M059J (cell line): ENCODE measurements around the gene WDR38. TPM values are rescaled to one million over a fixed set of nuclear protein-coding genes. Genes with fewer than 3 reads are reported as not detected.
A peak's percentile ranks its signal among the peaks of the same experiment; 100 is the strongest.

Experiments used
- DNase-seq: peaks from one replicate; pipeline ENCODE4 v3.0.0-alpha.2; 2012; ENCODE audit warnings: low read depth
- total RNA-seq: library from RNA; depleted of rRNA; stranded (reverse); fragments of >200 nt; shearing (Covaris generic); gene quantifications from 2 replicates; pipeline ENCODE4 v1.2.3, GENCODE V29; 2014

The WDR38 gene
- total RNA-seq, 1 experiment from 2014 or later, result not detected

GRCh38 chr9:124857533-124858162 is 4.4 kb downstream of the WDR38 start:
- no peak for DNase-seq

- no peak for DNase-seq
Observed at GRCh38 chr9:124858330-124859046, 5.2 kb downstream of the WDR38 start.

DNA sequence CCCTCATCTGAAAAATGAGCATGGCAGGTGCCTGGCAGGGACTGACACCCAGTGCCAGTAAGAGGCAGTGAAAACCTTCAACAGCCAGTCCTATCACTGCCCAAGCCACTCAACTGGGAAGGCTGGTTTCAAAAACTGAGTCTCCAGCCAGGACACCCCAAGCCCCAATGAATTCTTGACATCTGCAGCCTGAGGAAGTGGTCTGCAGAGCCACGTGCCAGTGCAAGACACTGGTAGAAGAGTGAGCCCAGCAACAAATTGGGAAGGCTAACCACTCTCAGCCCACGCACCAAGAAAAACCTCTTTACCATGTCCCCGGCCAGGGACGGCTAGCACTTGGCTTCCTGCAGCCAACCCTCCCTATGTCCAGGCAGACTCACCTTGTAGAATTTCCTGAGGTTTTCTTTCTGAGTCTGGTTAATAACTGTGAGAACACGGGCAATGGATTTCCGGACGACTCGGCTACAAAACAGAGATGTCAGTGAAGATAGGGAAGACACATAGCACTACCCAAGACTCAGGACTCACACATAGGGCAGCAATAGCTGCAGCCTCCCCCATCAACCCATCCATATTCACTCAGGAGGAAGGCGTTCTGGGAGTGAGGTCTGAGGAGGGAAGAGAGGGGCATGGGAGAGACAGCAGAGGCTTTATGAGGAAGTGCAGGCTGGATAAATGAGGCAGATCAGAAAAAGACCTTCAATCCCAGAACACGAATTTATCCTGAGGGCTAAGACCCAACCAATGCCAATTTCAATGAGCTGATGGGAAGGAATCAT is 6.7 kb downstream of the WDR38 start:
- DNase-seq, result no peak

DNA sequence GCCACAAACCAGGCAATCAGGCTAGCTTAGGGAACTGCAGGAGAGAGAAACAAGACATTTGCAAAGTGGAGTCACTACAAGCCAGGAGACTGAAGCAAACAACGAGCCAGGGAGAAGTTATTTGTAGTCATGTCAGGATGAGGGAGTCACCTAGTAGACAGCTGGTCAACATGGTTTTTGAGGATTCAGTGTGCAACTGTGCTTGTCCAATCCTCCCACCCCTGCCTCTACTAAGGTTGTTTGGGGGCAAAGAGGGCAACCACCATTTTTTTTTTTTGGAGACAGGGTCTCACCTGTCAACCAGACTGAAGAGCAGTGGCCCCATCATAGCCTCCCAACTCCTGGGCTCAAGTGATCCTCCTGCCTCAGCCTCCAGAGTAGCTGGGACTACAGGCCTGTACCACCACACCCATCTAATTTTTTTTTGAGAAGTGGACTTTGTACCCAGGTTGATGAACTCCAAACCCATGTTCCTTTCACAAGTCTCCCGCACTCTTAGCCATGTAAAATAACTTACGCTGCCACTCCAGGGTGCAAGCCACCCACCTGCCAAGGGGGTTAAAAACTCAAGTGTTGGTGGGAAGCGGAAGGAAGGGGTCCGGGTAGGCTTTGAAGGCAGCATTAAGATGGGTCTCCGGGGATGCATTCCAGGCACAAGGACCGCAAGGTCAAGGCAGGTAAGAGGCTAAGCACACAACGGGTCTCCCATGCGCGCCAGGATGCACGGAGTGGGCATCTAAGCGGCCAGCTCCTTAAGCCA is 7.5 kb downstream of the WDR38 start:
- DNase-seq, result no peak

- DNase-seq, result peak; percentile 91
Observed at GRCh38 chr9:124861342-124862229, 8.3 kb downstream of the WDR38 start, which contains the start of the genes ARPC5L and RPL35. TSS of gene ARPC5L (plus strand) at chr9:124862130. CDS start at chr9:124869291, 7,161 bp downstream. TSS of gene RPL35 (minus strand) at chr9:124861957. CDS start at chr9:124861912, 45 bp downstream.

GRCh38 chr9:124863371-124863871 is 10.2 kb downstream of the WDR38 start:
- peak; percentile 30 for DNase-seq

DNA sequence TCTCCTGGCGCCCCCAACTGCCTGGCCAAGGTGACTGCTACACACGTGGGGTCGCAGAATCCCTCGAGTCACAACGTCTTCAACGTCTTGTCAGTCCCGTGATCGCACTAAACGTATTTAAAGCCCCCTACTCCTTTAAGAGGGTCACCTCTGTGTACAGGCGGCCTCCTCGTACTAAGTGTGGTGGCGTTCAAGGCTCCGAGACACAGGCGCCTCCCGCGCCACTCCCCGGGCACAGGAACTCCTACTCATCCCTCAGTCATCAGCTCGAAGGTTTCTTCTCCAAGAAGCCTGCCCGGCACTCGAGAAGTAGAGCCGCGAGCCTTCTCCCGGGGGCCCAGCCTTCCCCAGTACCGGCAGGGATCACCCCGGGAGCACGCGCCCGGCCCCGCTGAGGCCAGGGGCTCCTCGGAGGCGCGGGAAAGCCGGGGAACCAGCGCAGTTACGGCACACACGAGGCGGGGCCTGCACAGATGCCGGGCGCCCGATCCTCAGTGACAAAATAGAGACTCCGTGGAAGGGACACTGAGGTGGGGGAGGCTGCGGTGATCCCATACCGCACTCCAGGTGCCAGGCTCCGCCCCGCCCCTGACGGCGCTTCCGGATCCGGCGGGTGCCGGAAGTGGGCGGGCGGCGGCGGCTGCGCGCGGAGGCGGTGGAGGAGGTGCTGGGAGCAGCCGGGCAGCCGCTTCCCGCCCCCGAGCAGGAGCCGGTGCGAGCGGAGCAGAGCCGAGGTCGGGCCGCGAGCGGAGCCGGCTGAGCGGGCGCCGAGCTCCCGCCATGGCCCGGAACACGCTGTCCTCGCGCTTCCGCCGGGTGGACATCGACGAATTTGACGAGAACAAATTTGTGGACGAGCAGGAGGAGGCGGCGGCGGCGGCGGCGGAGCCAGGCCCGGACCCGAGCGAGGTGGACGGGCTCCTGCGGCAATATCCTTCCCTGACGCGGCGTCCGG is 15.5 kb downstream of the WDR38 start:
- DNase-seq, result peak; percentile 88

DNA sequence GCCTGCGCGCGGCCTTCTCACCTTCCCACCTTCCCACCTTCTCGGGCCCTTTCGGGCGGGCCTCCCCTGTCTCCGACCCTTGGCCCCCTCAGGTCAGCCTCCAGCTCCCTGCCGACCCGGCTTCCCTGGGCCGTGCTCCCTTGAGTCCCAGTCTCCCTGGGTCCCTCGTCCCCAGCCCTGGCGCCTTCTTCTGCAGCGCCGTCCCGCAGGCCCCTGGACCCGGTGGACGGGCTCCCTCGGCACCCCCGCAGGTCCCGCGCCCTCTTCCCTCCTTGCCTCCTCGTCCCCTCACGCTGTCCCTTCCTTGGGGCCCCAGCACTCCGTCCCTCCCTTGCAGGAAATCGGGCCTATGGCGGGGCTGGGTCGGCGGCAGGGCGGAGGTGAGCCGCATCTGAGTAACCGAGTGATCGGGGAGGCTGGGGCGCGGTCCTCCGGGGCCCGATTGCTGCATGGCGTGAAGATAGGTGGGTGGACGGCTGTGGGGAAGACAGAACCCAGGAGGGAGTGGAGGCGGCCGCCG is 16.3 kb downstream of the WDR38 start:
- peak; percentile 43 for DNase-seq

GRCh38 chr9:124869986-124870560 is 16.8 kb downstream of the WDR38 start:
- DNase-seq, result peak; percentile 41

- DNase-seq, result no peak
Observed at GRCh38 chr9:124870723-124871122, 17.5 kb downstream of the WDR38 start.

GRCh38 chr9:124871156-124871561 is 17.9 kb downstream of the WDR38 start:
- no peak for DNase-seq

DNA sequence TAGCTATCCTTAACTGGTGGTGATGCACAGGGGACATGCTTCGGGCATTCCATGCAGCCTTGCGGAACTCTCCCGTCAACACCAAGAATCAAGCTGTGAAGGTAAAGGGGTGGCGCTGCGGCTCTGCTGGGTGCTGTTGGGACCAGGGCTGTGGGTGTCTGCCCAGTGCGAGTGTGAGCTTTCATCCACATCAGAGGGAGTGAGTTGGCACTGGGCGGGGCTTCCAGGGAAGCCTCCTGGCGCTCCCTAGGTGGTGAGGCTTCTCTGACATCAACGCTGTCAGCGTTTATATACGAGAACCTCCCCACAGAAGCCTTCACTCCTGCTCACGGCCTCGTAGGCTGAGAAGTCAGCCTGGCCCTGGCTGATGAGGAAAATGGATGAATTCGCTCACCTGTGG is 20.4 kb downstream of the WDR38 start:
- no peak for DNase-seq

DNA sequence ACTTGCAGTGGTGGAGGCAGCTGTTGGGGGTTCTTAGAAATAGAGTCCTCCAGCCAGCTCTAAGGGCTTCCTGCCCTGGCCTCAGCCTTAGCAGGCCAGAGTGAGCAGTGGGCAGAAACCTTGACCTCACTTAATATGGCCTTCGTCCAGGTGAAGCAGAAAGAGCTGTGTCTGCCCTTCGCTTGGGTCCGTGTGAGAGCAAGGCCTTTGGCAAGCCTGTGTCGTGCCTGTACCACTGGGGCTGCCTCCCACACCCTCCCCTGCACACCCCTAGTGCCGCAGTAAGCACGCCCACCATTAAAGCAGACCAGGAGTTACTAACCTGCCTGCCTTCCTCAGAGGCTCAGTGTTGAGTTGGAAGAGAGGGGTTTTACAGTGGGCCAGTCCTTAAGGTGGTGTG is 22.2 kb downstream of the WDR38 start:
- DNase-seq, result no peak

- DNase-seq, result no peak
Observed at GRCh38 chr9:124877021-124877782, 23.9 kb downstream of the WDR38 start.

- no peak for DNase-seq
Observed at GRCh38 chr9:124878021-124878420, 24.8 kb downstream of the WDR38 start.

DNA sequence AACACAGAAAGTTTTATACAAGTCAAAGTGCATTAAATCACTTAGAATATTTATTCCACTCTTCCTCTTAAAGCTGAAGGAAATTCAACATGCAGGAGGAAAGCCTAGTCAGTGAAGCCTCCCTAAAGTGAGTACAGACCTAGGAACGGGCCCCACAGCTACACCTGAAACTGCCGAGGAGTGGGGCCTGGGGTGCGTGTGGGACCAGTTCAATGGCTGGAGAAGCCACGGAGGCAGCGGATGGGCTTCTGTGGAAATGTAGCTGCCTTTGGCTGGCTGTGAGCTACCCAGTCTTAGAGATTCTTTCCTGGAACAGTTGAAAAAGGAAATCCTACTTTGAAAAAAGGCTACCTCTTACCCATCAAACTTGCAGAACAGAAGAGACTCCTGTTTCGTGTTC is 25.3 kb downstream of the WDR38 start:
- no peak for DNase-seq

DNA sequence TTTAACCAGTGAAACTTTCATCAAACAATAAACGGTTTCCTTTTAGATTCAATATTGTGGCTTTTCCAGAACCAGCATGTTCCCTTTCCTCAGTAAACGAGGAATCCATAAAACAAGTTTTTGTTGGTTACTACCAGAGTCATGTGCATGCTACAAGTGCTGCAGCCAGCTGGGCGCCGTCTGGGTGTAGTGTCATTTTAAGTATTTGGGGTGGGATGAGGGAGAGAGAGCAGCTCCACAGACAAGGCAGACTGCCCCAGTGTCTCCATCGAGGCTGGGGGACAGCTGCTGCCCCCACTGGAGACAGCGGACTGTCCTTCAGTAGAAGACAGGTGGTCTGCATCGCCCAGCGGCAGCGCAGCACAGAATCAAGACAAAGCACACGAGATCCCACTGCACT is 26.0 kb downstream of the WDR38 start:
- DNase-seq, result no peak

GRCh38 chr9:124880501-124880900 is 27.2 kb downstream of the WDR38 start:
- DNase-seq, result no peak
